ENCODE results near the gene METTL2A.
A peak's percentile ranks its signal among the peaks of the same experiment; 100 is the strongest.

The METTL2A gene

GRCh38 chr17:62470666-62471379 is 47.1 kb downstream of the METTL2A start:
- TF ChIP-seq EP300 (IDR thresholded peaks at IDR 0.05; ENCODE audit: borderline replicate concordance) = 0 out of 2 replicates have a peak, but pooled peaks have one; percentile 26
- TF ChIP-seq TCF12 (IDR thresholded peaks at IDR 0.05; ENCODE audit: low read depth) = peak; percentile 62
- TF ChIP-seq NFIC (IDR thresholded peaks at IDR 0.05) = peak; percentile 97

DNA sequence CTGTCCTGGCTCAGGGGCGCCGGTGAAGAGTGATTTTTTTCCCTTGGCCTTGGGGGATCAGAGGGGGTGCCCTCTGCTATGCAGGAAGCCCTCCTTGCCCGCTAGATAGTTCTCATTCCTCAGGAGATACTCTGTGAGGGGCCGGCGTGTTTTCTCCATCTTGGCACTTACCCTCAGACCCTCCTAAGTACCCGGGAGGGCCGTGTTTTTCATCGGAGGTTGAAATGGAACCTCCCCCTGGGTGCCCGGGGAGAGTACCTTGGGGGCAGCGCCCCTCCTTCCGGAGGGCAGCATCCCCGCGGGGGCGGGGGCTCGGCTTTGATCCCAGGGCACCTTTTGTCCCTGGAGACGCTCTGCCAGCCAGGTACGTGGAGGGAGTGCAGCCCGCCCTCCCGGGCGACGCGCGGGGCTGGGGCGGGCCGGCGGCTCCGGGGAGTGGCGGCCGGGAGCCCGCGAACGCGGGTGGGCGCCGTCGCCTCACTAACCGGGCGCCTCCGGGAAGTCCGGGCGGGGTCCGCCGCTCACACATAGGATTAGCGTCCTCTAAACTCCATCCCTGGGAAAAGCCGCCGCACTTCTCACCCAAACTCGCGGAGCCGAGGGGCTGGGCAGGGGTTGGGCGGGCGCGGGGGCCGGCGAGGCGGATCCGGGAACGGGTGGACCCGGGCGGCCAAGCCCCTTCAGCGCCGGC is 54.2 kb downstream of the METTL2A start:
- TF ChIP-seq ZBTB7A (IDR thresholded peaks at IDR 0.05; ENCODE audit: low read depth) = peak; percentile 27; the same call in 1 of the 2 replicates

- TF ChIP-seq ZBTB7A (IDR thresholded peaks at IDR 0.05; ENCODE audit: low read depth) (no peak), CEBPB (IDR thresholded peaks at IDR 0.05) (no peak), NFIC (IDR thresholded peaks at IDR 0.05) (no peak), USF1 (IDR thresholded peaks at IDR 0.05) (no peak), FOXM1 (IDR thresholded peaks at IDR 0.05; ENCODE audit: borderline replicate concordance, low read depth) (no peak), RAD21 (IDR thresholded peaks at IDR 0.05; ENCODE audit: low read depth) (no peak), TEAD4 (IDR thresholded peaks at IDR 0.05) (no peak), REST (IDR thresholded peaks at IDR 0.05; ENCODE audit: low read depth) (no peak), TCF12 (IDR thresholded peaks at IDR 0.05; ENCODE audit: low read depth) (no peak)
These were observed 54.8 kb downstream of the METTL2A start, which contains the start of gene TLK2 for GRCh38 chr17:62478424-62478879. TLK2 (plus strand) TSS chr17:62478825; CDS start chr17:62481126, 2,301 bp downstream.
